ENCODE data around the gene HSPA12B.

Gene HSPA12B

DNA sequence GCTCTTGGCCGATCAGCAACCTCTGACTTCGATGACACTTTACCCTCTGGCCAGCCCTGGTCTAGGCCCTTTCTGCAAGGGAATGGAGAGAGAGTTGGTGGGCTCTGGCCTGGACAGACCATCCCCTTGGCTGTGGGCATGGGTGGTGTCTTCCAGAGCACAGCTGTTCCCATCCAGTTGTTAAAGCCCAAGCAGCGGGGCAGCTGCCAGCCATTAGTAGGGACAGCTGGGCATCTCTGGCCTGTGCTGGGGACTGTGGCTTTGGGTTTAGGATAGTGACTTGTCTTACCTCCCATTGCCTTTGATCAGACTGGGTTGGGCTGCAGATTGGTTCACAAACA is 66.4 kb downstream of the HSPA12B start:
- Histone ChIP-seq H3K36me3 (ENCODE audit: control insufficient read depth, low read length) (peaks cover 49% of the 10 kb centered on the region), H3F3A (ENCODE audit: control insufficient read depth, insufficient read depth) (peaks cover 11% of the 10 kb centered on the region; the same call in 1 of the 2 replicates), H3K27ac (ENCODE audit: low read depth, low read length) (peak overlapping the region; percentile 72), H3K9me2 (replicated peaks; ENCODE audit: control insufficient read depth, low read length) (no peaks in the 10 kb centered on the region), H3K4me3 (ENCODE audit: low read length) (peak overlapping the region; percentile 75), H3K4me2 (ENCODE audit: low read length) (peak overlapping the region; percentile 83), H3K9me3 (ENCODE audit: control insufficient read depth, insufficient read depth, low read length) (no peaks in the 10 kb centered on the region), H3K4me1 (ENCODE audit: control insufficient read depth, low read length) (peaks cover 57% of the 10 kb centered on the region), H3K27me3 (ENCODE audit: control insufficient read depth, low read length) (no peaks in the 10 kb centered on the region), H3K79me2 (ENCODE audit: control insufficient read depth, low read length) (peaks cover 26% of the 10 kb centered on the region), H4K20me1 (ENCODE audit: control insufficient read depth, insufficient read depth, low read depth, low read length) (no peaks in the 10 kb centered on the region)
- TF ChIP-seq, protein P1, sequence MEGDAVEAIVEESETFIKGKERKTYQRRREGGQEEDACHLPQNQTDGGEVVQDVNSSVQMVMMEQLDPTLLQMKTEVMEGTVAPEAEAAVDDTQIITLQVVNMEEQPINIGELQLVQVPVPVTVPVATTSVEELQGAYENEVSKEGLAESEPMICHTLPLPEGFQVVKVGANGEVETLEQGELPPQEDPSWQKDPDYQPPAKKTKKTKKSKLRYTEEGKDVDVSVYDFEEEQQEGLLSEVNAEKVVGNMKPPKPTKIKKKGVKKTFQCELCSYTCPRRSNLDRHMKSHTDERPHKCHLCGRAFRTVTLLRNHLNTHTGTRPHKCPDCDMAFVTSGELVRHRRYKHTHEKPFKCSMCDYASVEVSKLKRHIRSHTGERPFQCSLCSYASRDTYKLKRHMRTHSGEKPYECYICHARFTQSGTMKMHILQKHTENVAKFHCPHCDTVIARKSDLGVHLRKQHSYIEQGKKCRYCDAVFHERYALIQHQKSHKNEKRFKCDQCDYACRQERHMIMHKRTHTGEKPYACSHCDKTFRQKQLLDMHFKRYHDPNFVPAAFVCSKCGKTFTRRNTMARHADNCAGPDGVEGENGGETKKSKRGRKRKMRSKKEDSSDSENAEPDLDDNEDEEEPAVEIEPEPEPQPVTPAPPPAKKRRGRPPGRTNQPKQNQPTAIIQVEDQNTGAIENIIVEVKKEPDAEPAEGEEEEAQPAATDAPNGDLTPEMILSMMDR (IDR thresholded peaks at IDR 0.05; ENCODE audit: low read depth, low read length, poor library complexity, severe bottlenecking): no peak
- no peak for TF ChIP-seq EZH2phosphoT487 (IDR thresholded peaks at IDR 0.05; ENCODE audit: borderline replicate concordance, low read length)

DNA sequence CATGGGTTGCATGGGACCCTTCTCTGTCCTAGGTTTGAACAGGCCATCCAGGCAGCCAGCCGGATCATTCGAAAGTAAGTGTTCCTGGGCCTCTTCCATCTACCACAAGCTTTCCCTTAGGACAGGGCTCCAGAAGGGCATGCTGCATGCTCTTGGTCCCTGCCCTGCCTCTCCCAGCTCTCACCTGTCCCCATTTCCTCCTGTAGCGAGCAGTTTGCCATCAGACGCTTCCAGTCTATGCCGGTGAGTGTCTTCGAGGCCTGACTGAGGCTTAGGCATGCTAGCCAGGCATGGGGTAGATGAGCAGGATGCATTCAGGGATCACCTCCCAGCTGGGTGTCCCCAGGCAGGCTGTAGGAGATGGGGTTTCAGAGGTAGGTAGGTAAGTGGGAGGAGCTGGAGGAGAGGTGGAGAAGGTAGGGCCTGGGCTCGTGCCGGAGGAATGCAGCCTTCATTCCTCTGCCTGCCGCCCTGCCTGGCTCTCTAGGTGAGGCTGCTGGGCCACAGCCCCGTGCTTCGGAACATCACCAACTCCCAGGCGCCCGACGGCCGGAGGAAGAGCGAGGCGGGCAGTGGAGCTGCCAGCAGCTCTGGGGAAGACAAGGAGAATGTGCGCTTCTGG is 67.9 kb downstream of the HSPA12B start:
- Histone ChIP-seq H3K27me3 (ENCODE audit: control insufficient read depth, low read length) (no peaks in the 10 kb centered on the region), H4K20me1 (ENCODE audit: control insufficient read depth, insufficient read depth, low read depth, low read length) (no peaks in the 10 kb centered on the region), H3K9me3 (ENCODE audit: control insufficient read depth, insufficient read depth, low read length) (no peaks in the 10 kb centered on the region), H3K4me3 (ENCODE audit: low read length) (peak overlapping the region; percentile 75), H3K4me1 (ENCODE audit: control insufficient read depth, low read length) (peaks cover 44% of the 10 kb centered on the region), H3K27ac (ENCODE audit: low read depth, low read length) (no peak overlapping the region), H3K9me2 (replicated peaks; ENCODE audit: control insufficient read depth, low read length) (no peaks in the 10 kb centered on the region), H3K36me3 (ENCODE audit: control insufficient read depth, low read length) (peaks cover 63% of the 10 kb centered on the region), H3K4me2 (ENCODE audit: low read length) (peak overlapping the region; percentile 83), H3K79me2 (ENCODE audit: control insufficient read depth, low read length) (peaks cover 26% of the 10 kb centered on the region), H3F3A (ENCODE audit: control insufficient read depth, insufficient read depth) (peaks cover 11% of the 10 kb centered on the region; the same call in 1 of the 2 replicates)
- no peak for TF ChIP-seq EZH2phosphoT487 (IDR thresholded peaks at IDR 0.05; ENCODE audit: borderline replicate concordance, low read length)
- TF ChIP-seq, protein P1 (IDR thresholded peaks at IDR 0.05; ENCODE audit: low read depth, low read length, poor library complexity, severe bottlenecking): no peak

DNA sequence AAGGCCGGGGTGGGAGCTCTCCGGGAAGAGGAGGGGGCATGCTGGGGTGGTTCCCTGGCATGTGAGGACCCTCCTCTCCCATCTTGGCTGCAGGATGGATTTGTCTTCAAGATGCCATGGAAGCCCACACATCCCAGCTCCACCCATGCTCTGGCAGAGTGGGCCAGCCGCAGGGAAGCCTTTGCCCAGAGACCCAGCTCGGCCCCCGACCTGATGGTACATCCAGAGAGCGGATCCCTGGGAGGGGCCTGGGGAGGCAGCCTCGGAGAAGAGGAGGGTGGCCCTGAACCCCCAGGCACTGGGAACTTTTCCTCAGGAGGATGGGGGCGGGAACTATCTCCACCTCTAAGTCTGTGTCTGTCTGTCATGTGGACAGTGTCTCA is 68.4 kb downstream of the HSPA12B start:
- Histone ChIP-seq H3K36me3 (ENCODE audit: control insufficient read depth, low read length) (peaks cover 68% of the 10 kb centered on the region), H3K9me3 (ENCODE audit: control insufficient read depth, insufficient read depth, low read length) (no peaks in the 10 kb centered on the region), H3K9me2 (replicated peaks; ENCODE audit: control insufficient read depth, low read length) (no peaks in the 10 kb centered on the region), H3K4me1 (ENCODE audit: control insufficient read depth, low read length) (peaks cover 39% of the 10 kb centered on the region), H3K27me3 (ENCODE audit: control insufficient read depth, low read length) (no peaks in the 10 kb centered on the region), H3K4me2 (ENCODE audit: low read length) (no peak overlapping the region), H3K4me3 (ENCODE audit: low read length) (no peak overlapping the region), H3K79me2 (ENCODE audit: control insufficient read depth, low read length) (peaks cover 26% of the 10 kb centered on the region), H4K20me1 (ENCODE audit: control insufficient read depth, insufficient read depth, low read depth, low read length) (no peaks in the 10 kb centered on the region), H3F3A (ENCODE audit: control insufficient read depth, insufficient read depth) (peaks cover 11% of the 10 kb centered on the region; the same call in 1 of the 2 replicates), H3K27ac (ENCODE audit: low read depth, low read length) (no peak overlapping the region)
- TF ChIP-seq EZH2phosphoT487 (IDR thresholded peaks at IDR 0.05; ENCODE audit: borderline replicate concordance, low read length): no peak
- TF ChIP-seq, protein P1 (IDR thresholded peaks at IDR 0.05; ENCODE audit: low read depth, low read length, poor library complexity, severe bottlenecking): no peak
